Lower leg skin (tissue), 4 donors: ENCODE data around the gene TMC8. TPM values are rescaled to one million over a fixed set of nuclear protein-coding genes. Genes with fewer than 3 reads are reported as not detected.

Experiments used
- DNase-seq, 2 donors: peaks; one replicate each; pipeline ENCODE4 v3.0.0-alpha.2; 2019; ENCODE audit warnings: low spot score in 2 of 2
- H3K4me3 ChIP-seq: fragments of 200-600 bp; sonication (generic); 2 replicates; pipeline ENCODE4 v1.5.1; 2017; ENCODE audit warnings: mild to moderate bottlenecking, low read depth; ENCODE audit not compliant: poor library complexity, severe bottlenecking
- CTCF ChIP-seq, 3 donors: fragments of 450-650 bp; IDR thresholded peaks; one replicate each; pipeline ENCODE4 v1.5.1; 2016; ENCODE audit warnings: antibody characterized with exemption in 3 of 3, mild to moderate bottlenecking in 3 of 3, moderate library complexity in 2 of 3
- POLR2A ChIP-seq, 2 donors: fragments of 450-650 bp; IDR thresholded peaks; one replicate each; pipeline ENCODE4 v1.6.1; 2016 to 2017; ENCODE audit warnings: antibody characterized with exemption in 2 of 2, mild to moderate bottlenecking in 1 of 2, moderate library complexity in 1 of 2
- WGBS, 2 donors: methylation state at CpG; one replicate each; pipeline ENCODE4 v1.1.5; 2018; 5-methylcytosine and 5-hydroxymethylcytosine counted together
- intact Hi-C: fragments of 100-400 bp; cut with DNase I; formaldehyde crosslinking; loops from one replicate; pipeline ENCODE4 v1.15.0; 2023; ENCODE audit warnings: low total_unique reads
- total RNA-seq, 4 donors: library from RNA; depleted of rRNA; stranded (reverse); fragments of >200 nt; gene quantifications; one replicate each; pipeline ENCODE4 v1.1.0, GENCODE V29; 2016

TMC8 gene
- total RNA-seq, 4 donors from 2014 or later = 1.5 to 2.7 (median 1.7) TPM

GRCh38 chr17:78116411-78116810 lies 14.2 kb upstream of the TMC8 start:
- WGBS, 2 donors = 92 to 94% methylated on average over 9 of the region's 9 CpGs
- TF ChIP-seq CTCF (IDR thresholded peaks at IDR 0.05) (no peak), POLR2A (IDR thresholded peaks at IDR 0.05) (no peak)
- H3K4me3 ChIP-seq = no peak overlapping the region
- intact Hi-C loops = no loop called here
- no peak for DNase-seq

- DNase-seq = no peak
- TF ChIP-seq CTCF (IDR thresholded peaks at IDR 0.05) = no peak
- TF ChIP-seq POLR2A (IDR thresholded peaks at IDR 0.05) = no peak
- H3K4me3 ChIP-seq = no peak overlapping the region
- intact Hi-C loops = no loop called here
- 38 to 53% methylated on average over 26 to 27 of the region's 41 CpGs for WGBS, 2 donors
Observed at GRCh38 chr17:78117027-78117981, 13.3 kb upstream of the TMC8 start.

- 83 to 87% methylated on average over 11 to 12 of the region's 14 CpGs for WGBS, 2 donors
- intact Hi-C loops = no loop called here
- H3K4me3 ChIP-seq = no peak overlapping the region
- DNase-seq = no peak
- TF ChIP-seq POLR2A (IDR thresholded peaks at IDR 0.05) (no peak), CTCF (IDR thresholded peaks at IDR 0.05) (no peak)
Observed at GRCh38 chr17:78118801-78119241, 11.8 kb upstream of the TMC8 start.

- whole genome bisulfite sequencing, 2 donors = 92 to 94% methylated on average over 13 of the region's 13 CpGs
- intact Hi-C loops = no loop called here
- H3K4me3 ChIP-seq = no peak overlapping the region
- TF ChIP-seq POLR2A (IDR thresholded peaks at IDR 0.05) (no peak), CTCF (IDR thresholded peaks at IDR 0.05) (no peak)
- no peak for DNase-seq
Observed at GRCh38 chr17:78120537-78120936, 10.0 kb upstream of the TMC8 start.

GRCh38 chr17:78120971-78121800 lies 9.4 kb upstream of the TMC8 start:
- intact Hi-C loops = no loop called here
- TF ChIP-seq POLR2A (IDR thresholded peaks at IDR 0.05) (no peak), CTCF (IDR thresholded peaks at IDR 0.05) (no peak)
- whole genome bisulfite sequencing, 2 donors = 78 to 89% methylated on average over 27 to 35 of the region's 35 CpGs
- H3K4me3 ChIP-seq = no peak overlapping the region
- no peak for DNase-seq
